Superior temporal gyrus (tissue), 1 donor: ENCODE results near the gene BCAR1.
A peak's percentile ranks its signal among the peaks of the same experiment; 100 is the strongest.
"Not testable (repeated sequence)": the region's sequence is repeated elsewhere in the genome, so short reads cannot be mapped to it uniquely, and the experiment has no call there.

Experiments
- DNase-seq: peaks from one replicate; pipeline ENCODE4 v3.0.0-alpha.2; 2016; ENCODE audit errors: extremely low spot score

Gene BCAR1

DNA sequence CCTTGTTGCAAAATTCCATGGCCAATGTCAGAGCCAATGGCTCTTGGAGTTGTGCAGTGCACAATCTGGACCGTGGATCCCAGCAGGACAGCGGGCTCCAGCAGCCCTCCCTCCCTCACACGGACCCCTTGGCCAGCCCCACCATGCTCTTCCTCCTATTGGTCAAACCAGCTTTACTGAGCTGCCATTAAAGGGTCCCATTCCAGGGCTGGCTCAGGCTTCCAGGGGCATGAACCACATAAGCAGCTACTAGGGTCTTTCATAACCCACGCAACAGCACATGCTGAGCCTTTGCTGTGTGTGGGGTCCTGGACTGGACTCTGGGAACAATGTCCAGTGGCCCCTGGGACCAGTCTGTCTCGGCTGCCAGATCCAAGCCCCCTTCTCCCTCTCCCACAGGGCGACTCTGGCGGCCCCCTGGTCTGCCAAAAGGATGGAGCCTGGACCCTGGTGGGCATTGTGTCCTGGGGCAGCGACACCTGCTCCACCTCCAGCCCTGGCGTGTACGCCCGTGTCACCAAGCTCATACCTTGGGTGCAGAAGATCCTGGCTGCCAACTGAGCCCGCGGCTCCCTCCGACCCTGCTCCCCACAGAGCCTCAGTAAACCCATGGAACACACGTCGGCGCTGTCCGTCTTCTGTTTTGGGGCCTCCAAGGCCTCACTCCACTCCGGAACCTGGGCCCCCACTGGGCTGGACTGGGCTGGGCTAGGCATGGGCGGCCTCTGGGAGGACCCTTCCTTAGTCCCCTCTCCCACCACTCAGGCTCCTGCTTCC lies 26.9 kb downstream of the BCAR1 start:
- DNase-seq, result no peak

DNA sequence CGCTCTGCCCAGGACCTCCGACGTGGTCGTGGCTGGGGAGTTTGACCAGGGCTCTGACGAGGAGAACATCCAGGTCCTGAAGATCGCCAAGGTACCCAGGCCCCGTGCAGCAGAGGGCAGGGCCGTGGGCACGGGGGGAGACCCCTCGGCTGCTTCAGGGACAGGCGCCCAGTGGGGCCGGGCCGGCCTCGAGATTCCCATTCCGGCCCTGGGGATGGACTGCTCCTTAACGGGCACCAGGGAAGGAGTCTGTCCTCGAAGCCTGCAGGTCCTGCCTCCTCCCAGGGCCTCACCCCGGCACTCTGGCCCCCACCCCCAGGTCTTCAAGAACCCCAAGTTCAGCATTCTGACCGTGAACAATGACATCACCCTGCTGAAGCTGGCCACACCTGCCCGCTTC lies 28.3 kb downstream of the BCAR1 start:
- not testable (repeated sequence) for DNase-seq

DNA sequence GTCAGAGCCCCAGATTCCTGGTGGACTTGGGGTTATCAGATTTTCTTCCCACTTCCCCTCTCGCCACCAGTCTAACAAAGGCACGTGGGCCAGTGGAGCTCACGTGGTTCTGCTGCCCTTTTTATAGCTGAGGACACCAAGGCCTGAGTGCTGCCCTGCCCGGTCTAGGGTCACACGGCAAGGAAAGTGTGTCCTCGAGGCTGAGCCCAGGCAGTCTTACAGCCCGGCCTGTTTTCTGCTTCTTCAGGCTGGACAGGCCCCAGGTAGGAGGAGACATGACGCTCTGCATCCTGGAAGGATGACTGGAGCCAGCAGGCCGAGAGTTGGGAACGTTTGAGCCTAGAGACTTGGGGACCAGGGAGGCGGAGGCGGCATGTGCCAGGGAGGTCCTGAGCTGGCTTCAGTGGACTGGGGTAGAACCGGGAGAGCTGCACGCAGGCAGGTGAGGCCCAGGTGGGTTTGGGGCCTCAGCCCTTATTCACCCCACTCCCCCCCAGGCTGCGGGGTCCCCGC lies 29.1 kb downstream of the BCAR1 start:
- DNase-seq, result no peak

DNA sequence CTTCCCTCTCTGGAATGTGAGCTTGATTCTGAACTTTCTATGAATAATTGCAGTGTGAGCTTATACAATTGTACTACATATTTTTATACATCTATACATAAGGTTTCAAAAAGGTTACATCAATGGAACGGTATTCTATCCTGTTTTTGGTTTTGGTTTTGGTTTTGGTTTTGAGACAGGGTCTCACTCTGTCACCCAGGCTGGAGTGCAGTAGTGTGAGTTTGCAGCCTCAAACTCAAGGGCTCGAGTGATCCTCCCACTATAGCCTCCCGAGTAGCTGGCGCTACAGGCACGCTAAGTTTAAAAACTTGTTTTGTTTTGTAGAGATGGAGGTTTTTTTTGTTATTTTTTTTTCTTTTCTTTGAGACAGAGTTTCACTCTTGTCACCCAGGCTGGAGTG lies 31.6 kb downstream of the BCAR1 start:
- DNase-seq, result no peak

DNA sequence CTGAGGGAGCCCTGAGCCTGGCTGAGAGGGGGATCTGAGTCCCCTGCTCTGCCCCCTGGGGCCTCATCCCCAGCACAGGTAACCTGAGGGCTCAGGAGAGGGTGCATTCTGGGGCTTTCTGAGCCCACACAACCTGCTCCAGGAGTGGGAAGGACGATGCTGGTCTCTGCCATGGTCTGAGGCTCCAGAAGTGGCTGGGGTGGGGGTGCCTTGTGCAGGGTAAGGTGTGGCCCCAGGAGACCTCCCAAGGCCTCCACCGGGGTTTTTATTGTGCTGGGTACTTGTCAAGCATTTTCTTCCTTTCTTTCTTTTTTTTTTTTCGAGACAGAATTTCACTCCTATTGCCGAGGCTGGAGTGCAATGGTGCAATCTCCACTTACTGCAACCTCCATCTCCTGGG lies 32.3 kb downstream of the BCAR1 start:
- DNase-seq, result no peak

DNA sequence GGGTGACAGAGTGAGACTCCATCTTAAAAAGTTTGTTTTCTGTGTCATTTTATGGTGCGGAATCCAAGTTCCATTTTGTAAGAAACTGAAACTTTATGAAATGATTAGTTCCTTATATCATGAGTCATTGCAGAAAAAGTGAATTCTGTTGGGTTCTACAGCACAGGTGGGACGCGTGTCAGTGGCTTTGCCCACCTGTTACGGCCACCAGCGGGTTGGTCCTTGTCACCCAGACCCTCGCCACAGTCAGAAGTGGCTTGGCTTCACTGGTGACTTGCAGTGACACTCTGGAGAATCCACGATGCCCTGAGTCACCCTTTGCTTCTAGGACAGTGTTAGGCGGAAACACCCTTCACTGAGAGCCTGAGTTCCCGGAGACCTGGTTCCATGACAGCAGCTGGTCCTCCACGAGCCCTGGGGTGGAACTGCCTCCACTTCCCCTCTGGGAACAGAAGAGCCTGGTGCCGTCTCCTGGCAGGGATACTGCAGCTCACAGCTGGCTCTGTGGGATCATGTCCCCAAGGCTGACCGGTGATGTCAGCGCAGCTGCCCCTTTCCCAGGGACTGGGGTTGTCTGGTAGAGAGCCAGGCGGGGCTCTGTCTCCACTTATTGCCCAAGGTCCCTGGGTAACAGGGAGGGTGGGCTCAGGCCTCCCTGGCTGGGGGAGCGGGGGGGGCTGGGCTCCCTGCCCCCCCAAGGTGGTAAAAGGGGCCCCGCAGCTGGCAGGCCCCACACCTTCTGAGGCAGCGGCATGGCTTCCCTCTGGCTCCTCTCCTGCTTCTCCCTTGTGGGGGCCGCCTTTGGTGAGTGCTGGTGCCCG lies 33.0 kb downstream of the BCAR1 start, which contains the start of gene CTRB1:
TSS of gene CTRB1 (plus strand) at position 733 of the 821 bp plus-strand sequence. CDS start at position 753, 20 bp downstream.
- DNase-seq, result peak; percentile 64

DNA sequence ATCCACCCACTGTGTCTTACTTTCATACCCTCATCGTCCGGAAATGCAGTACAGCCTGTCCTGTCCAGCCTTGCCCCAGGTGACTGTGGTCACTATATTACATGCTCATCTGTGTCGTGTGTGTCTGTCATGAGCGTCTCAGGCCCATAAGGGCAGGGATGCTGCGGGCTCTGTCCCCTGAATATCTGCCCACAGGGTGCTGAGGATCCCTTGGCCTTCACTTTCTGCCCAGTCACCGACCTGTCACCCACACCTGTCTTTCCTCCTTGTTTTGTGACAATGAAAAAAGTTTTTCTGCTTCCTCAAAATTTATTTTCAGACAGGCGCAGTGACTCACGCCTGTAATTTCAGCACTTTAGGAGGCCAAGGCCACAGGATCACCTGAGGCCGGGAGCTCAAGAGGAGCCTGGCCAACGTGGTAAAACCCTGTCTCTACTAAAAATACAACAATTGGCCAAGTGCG lies 34.0 kb downstream of the BCAR1 start:
- DNase-seq, result no peak

DNA sequence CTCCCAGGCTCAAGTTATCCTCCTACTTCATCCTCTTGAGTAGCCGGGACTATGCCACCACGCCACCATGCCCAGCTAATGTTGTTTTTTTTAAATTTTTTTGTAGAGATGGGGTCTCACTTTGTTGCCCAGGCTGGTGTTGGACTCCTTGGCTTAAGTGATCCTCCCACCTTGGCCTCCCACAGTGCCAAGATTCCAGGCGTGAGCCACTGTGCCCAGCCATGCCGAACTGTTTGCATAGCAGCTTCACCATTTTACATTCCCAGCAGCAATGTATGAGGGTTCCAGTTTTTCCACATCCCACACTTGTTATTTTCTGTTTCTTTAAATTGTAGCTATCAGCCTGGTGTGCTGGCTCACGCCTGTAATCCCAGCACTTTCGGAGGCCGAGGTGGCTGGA lies 34.8 kb downstream of the BCAR1 start:
- no peak for DNase-seq

DNA sequence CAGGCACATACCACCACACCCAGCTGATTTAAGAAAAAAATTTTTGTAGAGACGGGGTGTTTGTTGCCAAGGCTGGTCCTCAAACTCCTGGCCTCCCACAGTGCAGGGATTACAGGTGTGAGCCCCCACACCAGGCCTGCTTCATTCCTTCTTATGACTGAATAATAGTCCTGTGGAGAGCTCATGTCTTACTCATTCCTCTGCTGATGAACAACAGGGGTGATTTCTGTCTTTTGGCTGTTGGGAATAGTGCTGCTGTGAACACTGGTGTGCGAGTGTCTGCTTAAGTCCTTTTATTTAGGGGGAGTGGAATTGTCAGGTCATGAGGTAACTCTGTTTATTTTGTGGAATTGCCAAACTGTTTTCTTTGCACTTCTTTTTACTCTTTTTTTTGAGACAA lies 35.3 kb downstream of the BCAR1 start:
- no peak for DNase-seq

DNA sequence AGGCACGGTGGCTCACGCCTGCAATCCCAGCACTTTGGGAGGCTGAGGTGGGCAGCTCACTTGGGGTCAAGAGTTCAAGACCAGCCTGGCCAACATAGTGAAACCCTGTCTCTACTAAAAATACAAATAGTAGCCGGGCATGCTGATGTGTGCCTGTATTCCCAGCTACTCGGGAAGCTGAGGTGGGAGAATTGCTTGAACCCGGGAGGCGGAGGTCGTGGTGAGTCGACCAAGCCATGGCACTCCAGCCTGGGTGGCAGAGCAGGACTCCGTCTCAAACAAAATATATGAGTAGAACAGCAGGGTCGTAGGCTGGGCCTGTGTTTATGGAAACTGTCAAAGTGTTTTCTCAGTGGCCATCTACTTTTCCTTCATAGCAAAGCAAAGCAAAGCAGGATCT lies 40.1 kb downstream of the BCAR1 start:
- DNase-seq, result not testable (repeated sequence)

DNA sequence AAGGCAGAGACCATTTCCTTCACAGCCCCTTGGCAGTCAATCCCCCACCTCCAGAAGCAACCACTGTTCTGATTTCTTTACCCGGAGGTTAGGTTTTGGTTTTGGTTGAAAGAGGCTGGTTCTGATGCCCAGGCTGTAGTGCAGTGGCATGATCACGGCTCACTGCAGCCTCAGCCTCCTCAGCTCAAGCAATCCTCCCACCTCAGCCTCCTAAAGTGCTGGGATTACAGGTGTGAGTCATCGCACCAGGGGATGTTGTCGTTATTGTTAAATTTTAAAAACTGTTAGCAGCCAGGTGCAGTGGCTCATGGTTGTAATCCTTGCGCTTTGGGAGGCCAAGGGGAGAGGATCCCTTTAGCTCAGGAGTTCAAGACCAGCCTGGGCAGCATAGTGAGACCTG lies 41.5 kb downstream of the BCAR1 start:
- no peak for DNase-seq

DNA sequence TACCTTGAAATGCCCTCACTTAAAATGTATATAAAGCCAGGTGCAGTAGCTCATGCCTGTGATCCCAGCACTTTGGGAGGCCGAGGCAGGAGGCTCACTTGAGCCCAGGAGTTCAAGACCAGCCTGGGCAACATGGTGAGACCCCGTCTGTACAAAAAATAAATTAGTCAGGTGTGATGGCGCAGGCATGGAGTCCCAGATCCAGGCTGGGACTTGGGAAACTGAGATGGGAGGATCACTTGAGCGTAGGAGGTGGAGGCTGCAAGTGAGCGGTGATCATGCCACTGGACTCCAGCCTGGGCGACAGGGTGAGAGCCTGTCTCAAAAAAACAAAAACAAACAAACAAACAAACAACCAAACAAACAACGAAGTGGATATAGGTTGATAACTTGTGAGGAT lies 41.9 kb downstream of the BCAR1 start:
- DNase-seq, result not testable (repeated sequence)

DNA sequence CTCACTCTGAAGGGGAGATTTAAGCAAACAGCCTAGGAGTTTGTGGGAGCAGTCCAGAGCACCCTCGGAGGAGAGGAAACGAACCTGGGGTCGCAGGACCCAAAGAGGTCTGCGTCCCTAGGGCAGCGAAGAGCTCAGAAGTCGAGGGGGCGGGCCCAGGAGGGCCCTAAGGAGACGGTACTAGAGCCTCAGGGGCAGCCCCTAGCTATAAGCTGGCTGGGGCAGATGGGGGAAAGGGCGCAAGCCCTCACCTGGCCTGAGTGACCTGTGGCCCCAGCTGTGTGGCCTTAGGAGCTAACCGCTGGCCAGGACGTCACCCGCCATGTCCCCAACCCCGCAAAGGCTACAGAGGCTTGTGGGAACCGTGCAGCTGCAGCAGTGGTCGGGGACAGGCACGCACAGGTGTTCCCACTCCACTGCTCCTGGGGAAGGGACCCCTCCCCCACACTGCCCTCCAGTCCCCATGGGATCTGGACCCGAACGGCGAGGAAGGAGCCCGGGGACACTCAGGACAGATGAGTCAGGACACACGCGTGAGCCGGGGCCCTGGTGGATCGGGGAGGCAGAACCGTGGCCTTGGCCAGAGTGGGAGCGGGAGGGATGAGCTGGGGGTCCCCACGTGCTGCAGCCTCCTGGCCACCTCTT lies 42.4 kb downstream of the BCAR1 start:
- DNase-seq, result no peak

DNA sequence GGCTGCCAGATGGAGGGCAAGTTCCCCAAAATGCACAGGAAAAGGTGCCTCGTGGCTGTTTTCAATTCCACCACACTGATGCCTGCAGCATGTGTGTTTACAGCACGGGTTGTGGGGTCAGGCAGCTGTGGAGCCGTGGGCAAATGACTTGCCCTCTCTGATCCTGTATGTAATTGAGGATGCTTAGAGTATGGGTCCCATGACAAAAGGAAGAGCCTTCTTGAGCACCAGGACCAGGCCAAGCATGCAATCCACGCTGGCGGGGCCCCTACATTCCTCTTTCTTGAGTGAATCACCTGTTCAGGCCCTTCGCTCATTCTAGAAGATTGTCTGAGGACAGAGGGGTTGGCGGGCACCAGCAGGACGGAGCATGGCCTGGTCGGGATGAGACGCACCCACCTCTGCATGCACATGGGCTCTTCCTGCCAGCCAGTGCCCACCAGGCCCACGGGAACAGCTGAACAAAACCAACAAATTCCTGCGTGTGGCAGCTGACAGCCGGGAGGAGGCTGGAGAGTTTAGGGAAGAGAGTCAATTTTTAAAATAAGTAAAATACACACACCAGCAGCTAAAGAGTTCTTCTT lies 43.1 kb downstream of the BCAR1 start:
- DNase-seq, result no peak

DNA sequence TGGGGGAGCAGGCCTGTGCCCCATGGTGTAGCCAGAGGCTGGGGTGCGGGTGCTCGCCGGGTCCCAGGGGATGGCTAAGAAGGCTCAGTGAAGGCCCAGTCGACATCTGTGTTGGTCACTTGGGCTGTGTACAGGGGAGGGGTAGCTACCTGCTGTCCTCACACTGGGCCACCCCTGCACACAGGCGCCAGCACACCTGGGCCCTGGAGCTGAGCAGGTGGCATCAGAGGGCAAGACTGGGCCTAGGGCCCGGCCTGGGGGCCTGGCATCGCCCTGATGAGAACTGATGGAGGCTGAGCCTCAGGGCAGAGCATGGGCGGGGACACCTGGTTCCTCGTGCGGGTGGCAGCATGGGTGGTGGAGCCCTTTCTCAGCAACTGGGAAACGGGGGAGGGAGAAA lies 43.6 kb downstream of the BCAR1 start:
- DNase-seq, result no peak

DNA sequence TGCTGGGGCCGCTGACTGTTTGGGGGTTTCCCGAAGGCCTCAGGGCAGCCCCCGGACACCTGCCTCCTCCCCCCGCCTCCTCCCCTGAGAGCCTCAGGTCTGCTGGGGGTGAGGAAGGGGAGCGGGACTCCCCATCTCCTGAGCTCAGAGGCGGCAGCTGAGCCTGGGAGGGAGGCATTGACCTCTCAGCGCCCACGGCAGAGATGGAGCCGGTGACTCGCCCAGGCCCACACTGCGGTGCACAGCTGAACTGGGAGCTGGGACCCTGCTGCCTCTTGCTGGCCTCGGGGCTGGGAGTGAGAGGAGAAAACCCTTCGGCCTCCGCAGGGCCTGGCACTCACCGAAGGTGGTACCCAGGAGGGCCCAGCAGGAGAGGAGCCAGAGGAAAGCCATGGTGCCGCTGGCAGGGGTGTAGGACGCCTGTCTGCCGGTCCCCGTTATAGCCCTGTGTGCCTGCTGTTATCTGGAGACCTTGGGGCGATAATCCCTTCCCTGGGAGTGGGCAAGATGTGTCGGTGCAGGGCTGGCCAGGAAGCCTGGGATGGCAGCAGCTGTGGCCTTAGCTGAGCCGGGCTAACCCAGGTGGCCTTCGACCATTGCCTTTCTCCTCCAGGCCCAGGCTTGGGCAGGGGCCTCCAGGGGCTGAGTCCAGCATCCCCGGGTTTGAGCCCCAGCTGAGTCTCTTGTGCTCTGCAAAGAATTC lies 44.5 kb downstream of the BCAR1 start, which contains the start of gene CTRB2:
TSS of gene CTRB2 (minus strand) at position 413 of the 703 bp plus-strand sequence. CDS start at position 393, 20 bp downstream.
- no peak for DNase-seq

DNA sequence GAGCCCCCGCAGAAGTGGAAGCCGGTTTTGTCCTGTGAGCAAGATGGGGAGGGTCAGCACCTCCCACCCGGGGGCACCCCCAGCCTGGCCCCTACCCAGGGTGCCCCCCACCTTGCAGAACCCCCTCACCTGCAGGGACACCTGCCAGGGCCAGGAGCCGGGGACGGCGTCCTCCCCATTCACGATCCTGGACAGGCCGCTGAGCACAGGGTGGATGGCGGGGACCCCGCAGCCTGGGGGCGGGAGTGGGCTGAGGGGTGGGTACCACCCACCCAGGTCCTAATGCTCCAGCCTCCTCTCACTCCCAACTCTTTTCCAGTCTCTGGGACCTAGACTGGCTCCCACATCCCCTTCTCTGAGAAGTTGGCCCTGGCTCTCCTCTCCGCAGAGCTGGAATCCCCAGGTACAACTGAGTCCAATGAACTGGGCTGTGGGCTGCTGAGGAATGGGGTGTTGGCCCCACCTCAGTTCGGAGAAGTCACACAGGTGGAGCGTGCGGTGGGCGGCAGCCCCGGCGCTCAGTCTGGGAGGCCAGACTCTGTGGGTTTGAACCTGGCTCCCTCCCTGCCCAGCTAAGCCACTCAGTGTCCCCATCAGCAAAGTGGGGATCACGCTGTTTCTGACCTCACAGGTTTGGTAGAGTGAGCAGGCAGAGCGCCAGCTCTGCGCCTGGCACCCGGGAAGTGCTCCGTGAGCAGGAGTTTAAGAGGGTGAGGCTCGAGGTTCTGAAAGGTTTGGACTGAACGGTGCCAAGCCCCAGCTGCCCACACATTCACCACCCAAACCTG lies 45.3 kb downstream of the BCAR1 start:
- not testable (repeated sequence) for DNase-seq

DNA sequence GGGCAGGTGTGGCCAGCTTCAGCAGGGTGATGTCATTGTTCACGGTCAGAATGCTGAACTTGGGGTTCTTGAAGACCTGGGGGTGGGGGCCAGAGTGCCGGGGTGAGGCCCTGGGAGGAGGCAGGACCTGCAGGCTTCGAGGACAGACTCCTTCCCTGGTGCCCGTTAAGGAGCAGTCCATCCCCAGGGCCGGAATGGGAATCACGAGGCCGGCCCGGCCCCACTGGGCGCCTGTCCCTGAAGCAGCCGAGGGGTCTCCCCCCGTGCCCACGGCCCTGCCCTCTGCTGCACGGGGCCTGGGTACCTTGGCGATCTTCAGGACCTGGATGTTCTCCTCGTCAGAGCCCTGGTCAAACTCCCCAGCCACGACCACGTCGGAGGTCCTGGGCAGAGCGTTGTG lies 46.0 kb downstream of the BCAR1 start:
- DNase-seq, result not testable (repeated sequence)

DNA sequence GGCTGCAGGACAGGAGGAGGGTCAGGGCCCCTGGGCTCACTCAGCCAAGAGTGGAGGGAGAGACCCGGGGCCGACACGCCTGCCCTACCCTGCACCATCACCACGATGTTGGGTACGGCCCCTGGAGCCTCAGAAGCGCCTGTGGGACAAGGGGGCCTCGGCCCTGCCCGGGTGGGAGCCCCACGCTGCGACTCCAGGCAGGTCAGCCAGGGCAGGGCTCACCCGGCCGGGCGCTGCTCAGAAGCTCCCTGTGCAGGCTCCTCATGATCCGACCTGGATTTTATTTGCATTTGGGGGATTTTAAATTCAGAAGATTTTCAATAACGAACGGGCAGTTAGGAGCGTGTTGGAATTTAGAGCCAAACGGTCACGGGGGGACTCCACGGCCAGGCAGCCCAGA lies 46.5 kb downstream of the BCAR1 start:
- DNase-seq, result not testable (repeated sequence)

DNA sequence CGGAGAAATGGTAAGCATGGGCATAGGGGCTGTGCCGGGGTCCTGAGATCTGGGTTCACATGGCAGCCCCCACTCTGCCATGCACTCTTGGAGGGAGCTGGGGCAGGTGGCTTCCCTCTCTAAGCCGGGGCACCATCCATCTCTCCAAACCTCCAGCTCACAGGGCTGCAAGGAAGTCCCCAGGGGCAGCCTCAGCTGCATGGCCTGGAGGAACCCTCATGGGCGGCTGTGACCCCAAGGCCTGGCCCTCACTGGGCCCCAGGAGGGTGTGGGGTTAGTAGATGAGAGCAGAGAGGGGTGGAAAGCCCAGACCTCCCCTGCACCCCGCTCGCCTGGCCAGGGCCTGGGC lies 47.0 kb downstream of the BCAR1 start:
- DNase-seq, result no peak
